A549 (cell line): Measurements from ENCODE around the gene MTTP. TPM values are rescaled to one million over a fixed set of nuclear protein-coding genes. Genes with fewer than 3 reads are reported as not detected.

Experiments
- ATAC-seq, 2 experiments: fragments of 200-7000 bp in 1 of 2; fragments of >200 bp in 1 of 2; cut with Nextera tagmentation in 1 of 2; cut with Tn5 transposase in 1 of 2; 3 replicates each; pipeline versions ENCODE4 v1.8.0 to v1.9.1; 2018 to 2020; ENCODE audit warnings: mild to moderate bottlenecking in 1 of 2, moderate library complexity in 1 of 2
- CTCF ChIA-PET: fragments of 300-600 bp; sonication (Branson Sonifier 250); formaldehyde crosslinking; extraction: SDS; loops from one replicate; lab custom pipeline; 2021; ENCODE audit warnings: antibody characterized with exemption, inconsistent platforms; lab: Yijun Ruan, JAX
- POLR2A ChIA-PET: fragments of 350-600 bp; formaldehyde crosslinking; extraction: SDS; loops from one replicate; lab custom pipeline; 2021; ENCODE audit warnings: antibody characterized with exemption, inconsistent platforms; lab: Yijun Ruan, JAX
- DNase-seq, 2 experiments: peaks; one replicate each; pipeline versions ENCODE4 v3.0.0 to v3.0.0-alpha.2; 2011 to 2016; ENCODE audit warnings: low read depth in 1 of 2, low spot score in 1 of 2
- FAIRE-seq: peaks from 2 replicates; lab custom pipeline; 2011; peaks lifted over from hg19 to GRCh38; lab: Jason Lieb, UNC
- H3K27ac ChIP-seq, 2 experiments: fragments of >200 bp; sonication (Bioruptor Twin); formaldehyde crosslinking; 3 replicates each; pipeline ENCODE4 v1.5.1; 2016 to 2017
- H3K4me1 ChIP-seq: fragments of >200 bp; sonication (Bioruptor Twin); formaldehyde crosslinking; 3 replicates; pipeline ENCODE4 v1.6.1; 2016
- H3K4me2 ChIP-seq: fragments of >200 bp; sonication (Bioruptor Twin); formaldehyde crosslinking; 3 replicates; pipeline ENCODE4 v1.6.1; 2016
- H3K4me3 ChIP-seq: fragments of >200 bp; sonication (Bioruptor Twin); formaldehyde crosslinking; 3 replicates; pipeline ENCODE4 v1.5.1; 2016
- H3K9me3 ChIP-seq: fragments of >200 bp; sonication (Bioruptor Twin); formaldehyde crosslinking; 3 replicates; pipeline ENCODE4 v1.6.1; 2016
- BHLHE40 ChIP-seq: IDR thresholded peaks from 2 replicates; pipeline ENCODE4 v1.6.1; 2012; ENCODE audit warnings: low read depth, low read length, inconsistent platforms
- CHD2 ChIP-seq: fragments of 150-350 bp; IDR thresholded peaks from 2 replicates; pipeline ENCODE4 v1.6.1; 2014; ENCODE audit warnings: low read length; ENCODE audit not compliant: partially characterized antibody
- CHD4 ChIP-seq: fragments of 200-600 bp; sonication (generic); IDR thresholded peaks from 2 replicates; pipeline ENCODE4 v1.6.1; 2016; ENCODE audit warnings: antibody characterized with exemption, mild to moderate bottlenecking, borderline replicate concordance
- EHMT2 ChIP-seq: fragments of 200-600 bp; sonication (generic); IDR thresholded peaks from 2 replicates; pipeline ENCODE4 v1.6.1; 2016; ENCODE audit warnings: antibody characterized with exemption, low read depth, mild to moderate bottlenecking, moderate library complexity
- EP300 ChIP-seq, 2 experiments: fragments of >200 bp; sonication (Bioruptor Twin); formaldehyde crosslinking; IDR thresholded peaks; 2 replicates in 1 of 2; 3 replicates in 1 of 2; pipeline ENCODE4 v1.6.1; 2016 to 2017
- FOSB ChIP-seq: fragments of 250-450 bp; sonication (Bioruptor Pico); IDR thresholded peaks from 2 replicates; pipeline ENCODE4 v1.5.0; 2020; ENCODE audit warnings: mild to moderate bottlenecking, moderate library complexity
- HEYL ChIP-seq: fragments of 250-450 bp; sonication (Bioruptor Pico); IDR thresholded peaks from 2 replicates; pipeline ENCODE4 v1.8.0; 2021; ENCODE audit warnings: mild to moderate bottlenecking, moderate library complexity
- HOXA7 ChIP-seq: fragments of 250-450 bp; sonication (Bioruptor Pico); IDR thresholded peaks from 2 replicates; pipeline ENCODE4 v1.5.0; 2020; ENCODE audit warnings: mild to moderate bottlenecking, moderate library complexity
- HOXB13 ChIP-seq: fragments of 250-450 bp; sonication (Bioruptor Pico); IDR thresholded peaks from 2 replicates; pipeline ENCODE4 v1.5.0; 2020; ENCODE audit warnings: low read depth, mild to moderate bottlenecking, moderate library complexity
- HOXB5 ChIP-seq: fragments of 250-450 bp; sonication (Bioruptor Pico); IDR thresholded peaks from 2 replicates; pipeline ENCODE4 v1.5.0; 2020; ENCODE audit warnings: mild to moderate bottlenecking, moderate library complexity
- KDM1A ChIP-seq: fragments of 200-600 bp; sonication (generic); IDR thresholded peaks from 2 replicates; pipeline ENCODE4 v1.6.1; 2016; ENCODE audit warnings: low read depth, mild to moderate bottlenecking
- MAZ ChIP-seq: fragments of 150-350 bp; IDR thresholded peaks from 2 replicates; pipeline ENCODE4 v1.6.1; 2014; ENCODE audit warnings: antibody characterized with exemption, low read depth, low read length, borderline replicate concordance
- PHF8 ChIP-seq: fragments of 200-600 bp; sonication (generic); IDR thresholded peaks from 2 replicates; pipeline ENCODE4 v1.6.1; 2016; ENCODE audit warnings: low read depth, mild to moderate bottlenecking, antibody characterized with exemption, moderate library complexity, borderline replicate concordance
- POLR2A ChIP-seq: IDR thresholded peaks from 2 replicates; pipeline ENCODE4 v1.6.1; 2012; ENCODE audit warnings: mild to moderate bottlenecking, low read length
- POLR2AphosphoS2 ChIP-seq: conservative IDR thresholded peaks from 2 replicates; pipeline ENCODE4 v1.6.1; 2012; ENCODE audit warnings: low read length, improper control_type of control experiment, inconsistent platforms
- RNF2 ChIP-seq: fragments of 200-600 bp; sonication (generic); IDR thresholded peaks from 2 replicates; pipeline ENCODE4 v1.6.1; 2016; ENCODE audit warnings: low read depth, mild to moderate bottlenecking, antibody characterized with exemption, moderate library complexity, borderline replicate concordance
- TP53 ChIP-seq: fragments of 250-450 bp; sonication (Bioruptor Pico); IDR thresholded peaks from 2 replicates; pipeline ENCODE4 v1.5.0; 2021; ENCODE audit warnings: mild to moderate bottlenecking, moderate library complexity
- ZC3H11A ChIP-seq: fragments of 450-650 bp; IDR thresholded peaks from 2 replicates; pipeline ENCODE4 v1.6.1; 2014; ENCODE audit warnings: antibody characterized with exemption, mild to moderate bottlenecking
- ZFP36 ChIP-seq: fragments of 450-650 bp; IDR thresholded peaks from 2 replicates; pipeline ENCODE4 v1.6.1; 2014; ENCODE audit warnings: borderline replicate concordance; ENCODE audit not compliant: partially characterized antibody
- ZSCAN20 ChIP-seq: fragments of 250-450 bp; sonication (Bioruptor Pico); IDR thresholded peaks from 2 replicates; pipeline ENCODE4 v1.8.0; 2022; ENCODE audit warnings: mild to moderate bottlenecking, moderate library complexity
- WGBS: methylation state at CpG from one replicate; pipeline ENCODE4 v1.1.6; 2017; ENCODE audit errors: missing lambda C conversion rate; 5-methylcytosine and 5-hydroxymethylcytosine counted together
- polyA plus RNA-seq, 4 experiments: library from polyadenylated mRNA; depleted of rRNA in 3 of 4; stranded (reverse); fragments of >200 nt; fragmentation: RNase III in 1 of 4; extraction: RNeasy Plus Mini Kit Qiagen cat#74134 plus additional on column Dnase treatment in 1 of 4; gene quantifications; 2 replicates in 3 of 4; 3 replicates in 1 of 4; pipeline ENCODE4 v1.2.3, GENCODE V29; 2011 to 2017
- TF ChIP-seq, protein P1 (sequence below): fragments of >200 bp; sonication (Bioruptor Twin); formaldehyde crosslinking; IDR thresholded peaks from 3 replicates; pipeline ENCODE4 v1.5.1; 2016
- TF ChIP-seq, protein P2 (sequence below): fragments of 250-450 bp; sonication (Bioruptor Pico); IDR thresholded peaks from 2 replicates; pipeline ENCODE4 v1.5.0; 2021; ENCODE audit warnings: mild to moderate bottlenecking, moderate library complexity, borderline replicate concordance
- TF ChIP-seq, protein P3 (sequence below): IDR thresholded peaks from 2 replicates; pipeline ENCODE4 v1.6.1; 2012; ENCODE audit warnings: low read depth, borderline replicate concordance

The MTTP gene
- polyA plus RNA-seq, 2 of the 4 experiments (the other 2 are of a cell fraction), result 0.03 TPM; not detected in 1

DNA sequence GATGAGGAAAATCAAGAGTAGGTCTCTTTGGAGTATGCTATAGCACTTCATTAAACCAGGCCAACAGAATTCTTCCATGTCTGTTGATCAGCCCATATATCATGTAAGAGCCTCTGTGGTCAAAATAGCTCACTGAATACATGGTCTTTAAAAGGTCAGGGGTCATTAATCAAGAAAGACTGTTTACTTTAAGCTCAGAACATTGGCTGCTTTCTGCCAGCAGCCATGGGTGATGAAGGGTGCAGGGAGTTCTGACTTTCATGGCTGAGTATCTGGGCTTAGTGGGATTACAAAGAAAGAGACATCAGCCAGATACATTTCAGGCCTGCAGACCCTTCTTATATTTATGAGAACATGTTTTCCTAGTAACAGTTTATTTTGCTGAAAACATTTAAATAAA lies 90.1 kb downstream of the MTTP start (continued):
- TF ChIP-seq HEYL (CRISPR knock-in tag), result no peak

DNA sequence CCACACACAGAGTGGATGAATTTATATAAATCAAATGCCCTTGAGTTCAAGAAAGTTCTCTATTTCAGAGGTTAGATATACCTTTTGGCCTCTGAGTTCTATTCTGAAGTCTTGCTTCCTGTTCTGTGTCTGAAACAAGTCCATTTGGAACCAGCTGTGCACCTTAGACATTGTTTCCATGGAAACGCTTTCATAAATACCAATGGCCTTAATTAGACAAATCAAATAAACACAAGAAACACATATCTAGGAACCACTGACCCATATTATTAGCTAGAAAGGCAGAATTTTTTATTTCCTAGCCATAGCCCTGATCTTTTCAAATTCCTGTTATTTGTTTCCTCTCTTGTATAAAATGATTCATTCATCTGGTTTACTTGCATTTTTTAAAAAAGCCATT lies 91.4 kb downstream of the MTTP start:
- FAIRE-seq, result no peak
- TF ChIP-seq, protein P1, sequence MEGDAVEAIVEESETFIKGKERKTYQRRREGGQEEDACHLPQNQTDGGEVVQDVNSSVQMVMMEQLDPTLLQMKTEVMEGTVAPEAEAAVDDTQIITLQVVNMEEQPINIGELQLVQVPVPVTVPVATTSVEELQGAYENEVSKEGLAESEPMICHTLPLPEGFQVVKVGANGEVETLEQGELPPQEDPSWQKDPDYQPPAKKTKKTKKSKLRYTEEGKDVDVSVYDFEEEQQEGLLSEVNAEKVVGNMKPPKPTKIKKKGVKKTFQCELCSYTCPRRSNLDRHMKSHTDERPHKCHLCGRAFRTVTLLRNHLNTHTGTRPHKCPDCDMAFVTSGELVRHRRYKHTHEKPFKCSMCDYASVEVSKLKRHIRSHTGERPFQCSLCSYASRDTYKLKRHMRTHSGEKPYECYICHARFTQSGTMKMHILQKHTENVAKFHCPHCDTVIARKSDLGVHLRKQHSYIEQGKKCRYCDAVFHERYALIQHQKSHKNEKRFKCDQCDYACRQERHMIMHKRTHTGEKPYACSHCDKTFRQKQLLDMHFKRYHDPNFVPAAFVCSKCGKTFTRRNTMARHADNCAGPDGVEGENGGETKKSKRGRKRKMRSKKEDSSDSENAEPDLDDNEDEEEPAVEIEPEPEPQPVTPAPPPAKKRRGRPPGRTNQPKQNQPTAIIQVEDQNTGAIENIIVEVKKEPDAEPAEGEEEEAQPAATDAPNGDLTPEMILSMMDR, result no peak
- TF ChIP-seq EP300 (IDR thresholded peaks at IDR 0.05) (no peak), HOXB5 (no peak), TP53 (CRISPR knock-in tag) (no peak), BHLHE40 (no peak), FOSB (no peak), HOXB13 (CRISPR knock-in tag) (no peak), RNF2 (no peak), CHD4 (no peak), ZSCAN20 (CRISPR knock-in tag) (no peak), ZFP36 (no peak), KDM1A (no peak), EHMT2 (no peak), HOXA7 (no peak), MAZ (no peak)
- Histone ChIP-seq H3K27ac (no peak overlapping the region), H3K4me3 (no peak overlapping the region), H3K4me1 (no peaks in the 10 kb centered on the region), H3K4me2 (no peak overlapping the region), H3K9me3 (no peaks in the 10 kb centered on the region)
- 0% methylated on average over 1 of the region's 1 CpG for WGBS
- DNase-seq, result no peak
- no peak for ATAC-seq
- ChIA-PET CTCF (no interaction called here), POLR2A (no interaction called here)

DNA sequence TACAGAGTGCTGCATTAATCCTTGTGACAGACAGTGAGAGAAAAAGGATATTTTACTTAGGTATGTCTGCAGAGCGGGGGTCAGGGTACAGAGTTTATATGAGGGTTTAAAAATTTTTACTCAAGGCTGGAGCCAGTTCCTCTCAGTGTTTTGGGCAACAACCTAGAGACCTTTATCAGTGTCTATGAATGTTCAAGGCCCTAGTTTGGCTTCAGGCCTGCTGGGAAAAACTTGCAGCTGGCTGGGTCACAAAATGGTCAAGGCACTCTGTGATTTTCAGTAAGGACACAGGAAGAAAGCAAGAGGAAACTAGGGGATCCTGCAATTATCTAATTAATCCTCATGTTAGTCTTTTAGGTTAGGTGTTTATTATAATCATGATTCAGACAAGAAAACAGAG lies 93.8 kb downstream of the MTTP start:
- H3K4me3 ChIP-seq, result no peak overlapping the region
- FAIRE-seq, result no peak
- no peak overlapping the region for H3K4me2 ChIP-seq
- ATAC-seq, result no peak
- TF ChIP-seq POLR2A, result no peak
- TF ChIP-seq PHF8, result no peak
- TF ChIP-seq, protein P2, sequence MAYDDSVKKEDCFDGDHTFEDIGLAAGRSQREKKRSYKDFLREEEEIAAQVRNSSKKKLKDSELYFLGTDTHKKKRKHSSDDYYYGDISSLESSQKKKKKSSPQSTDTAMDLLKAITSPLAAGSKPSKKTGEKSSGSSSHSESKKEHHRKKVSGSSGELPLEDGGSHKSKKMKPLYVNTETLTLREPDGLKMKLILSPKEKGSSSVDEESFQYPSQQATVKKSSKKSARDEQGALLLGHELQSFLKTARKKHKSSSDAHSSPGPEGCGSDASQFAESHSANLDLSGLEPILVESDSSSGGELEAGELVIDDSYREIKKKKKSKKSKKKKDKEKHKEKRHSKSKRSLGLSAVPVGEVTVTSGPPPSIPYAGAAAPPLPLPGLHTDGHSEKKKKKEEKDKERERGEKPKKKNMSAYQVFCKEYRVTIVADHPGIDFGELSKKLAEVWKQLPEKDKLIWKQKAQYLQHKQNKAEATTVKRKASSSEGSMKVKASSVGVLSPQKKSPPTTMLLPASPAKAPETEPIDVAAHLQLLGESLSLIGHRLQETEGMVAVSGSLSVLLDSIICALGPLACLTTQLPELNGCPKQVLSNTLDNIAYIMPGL (CRISPR knock-in tag), result no peak
- no peak for TF ChIP-seq RNF2
- TF ChIP-seq HEYL (CRISPR knock-in tag), result no peak
- TF ChIP-seq ZC3H11A, result no peak
- TF ChIP-seq CHD2, result no peak
- TF ChIP-seq POLR2AphosphoS2, result no peak
- TF ChIP-seq, protein P3, sequence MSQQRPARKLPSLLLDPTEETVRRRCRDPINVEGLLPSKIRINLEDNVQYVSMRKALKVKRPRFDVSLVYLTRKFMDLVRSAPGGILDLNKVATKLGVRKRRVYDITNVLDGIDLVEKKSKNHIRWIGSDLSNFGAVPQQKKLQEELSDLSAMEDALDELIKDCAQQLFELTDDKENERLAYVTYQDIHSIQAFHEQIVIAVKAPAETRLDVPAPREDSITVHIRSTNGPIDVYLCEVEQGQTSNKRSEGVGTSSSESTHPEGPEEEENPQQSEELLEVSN, result no peak
- TF ChIP-seq, all 56 proteins: peak for 0
- Histone ChIP-seq H3K27ac (no peak overlapping the region), H3K9me3 (peaks cover 2% of the 10 kb centered on the region; the same call in 1 of the 3 replicates), H3K4me1 (no peaks in the 10 kb centered on the region)
- CTCF ChIA-PET, result no interaction called here
- WGBS, result 32% methylated on average over 1 of the region's 1 CpG
- no peak for DNase-seq
- POLR2A ChIA-PET, result no interaction called here
